Fibroblast of the aortic adventitia (primary cell): ENCODE results near the gene ELAC1. TPM values are rescaled to one million over a fixed set of nuclear protein-coding genes. Genes with fewer than 3 reads are reported as not detected.
A peak's percentile ranks its signal among the peaks of the same experiment; 100 is the strongest.

Experiments used
- DNase-seq: peaks from one replicate; pipeline ENCODE4 v3.0.0-alpha.2; 2010; ENCODE audit warnings: low read depth
- H3K4me3 ChIP-seq: 2 replicates; pipeline ENCODE4 v1.5.1; 2011; ENCODE audit warnings: low read depth, mild to moderate bottlenecking, control low read depth, low read length, moderate library complexity
- CTCF ChIP-seq: IDR thresholded peaks from 2 replicates; pipeline ENCODE4 v1.5.1; 2011; ENCODE audit warnings: mild to moderate bottlenecking, low read length, control low read depth, inconsistent platforms; ENCODE audit not compliant: insufficient read depth
- total RNA-seq: library from RNA; depleted of rRNA; stranded (reverse); fragments of >200 nt; gene quantifications from 2 replicates; pipeline ENCODE4 v1.2.3, GENCODE V29; 2012; ENCODE audit warnings: low replicate concordance

The ELAC1 gene
- total RNA-seq, 1 donor = 12.5 TPM

- TF ChIP-seq CTCF = no peak
- no peak overlapping the region for H3K4me3 ChIP-seq
- no peak for DNase-seq
Measured at GRCh38 chr18:51017140-51017879, 49.5 kb downstream of the ELAC1 start.

GRCh38 chr18:51020536-51020935 is 52.7 kb downstream of the ELAC1 start:
- no peak overlapping the region for H3K4me3 ChIP-seq
- no peak for DNase-seq
- no peak for TF ChIP-seq CTCF

GRCh38 chr18:51021226-51021965 is 53.6 kb downstream of the ELAC1 start:
- DNase-seq = no peak
- no peak for TF ChIP-seq CTCF
- no peak overlapping the region for H3K4me3 ChIP-seq

GRCh38 chr18:51025512-51025911 is 57.7 kb downstream of the ELAC1 start:
- TF ChIP-seq CTCF = no peak
- no peak overlapping the region for H3K4me3 ChIP-seq
- DNase-seq = no peak

GRCh38 chr18:51028201-51028805 is 60.5 kb downstream of the ELAC1 start:
- peak; percentile 65 for DNase-seq
- H3K4me3 ChIP-seq = no peak overlapping the region
- TF ChIP-seq CTCF = no peak

GRCh38 chr18:51029378-51029693 is 61.5 kb downstream of the ELAC1 start:
- H3K4me3 ChIP-seq = peak overlapping the region; percentile 77
- TF ChIP-seq CTCF = no peak
- DNase-seq = no peak
